Measurements from ENCODE around the gene GCN1. TPM values are rescaled to one million over a fixed set of nuclear protein-coding genes. Genes with fewer than 3 reads are reported as not detected.

GCN1 gene
- total RNA-seq, 6 experiments from 2014 or later = 29.9 to 62.8 (median 39.4) TPM

- 80% methylated on average over 1 of the region's 5 CpGs for WGBS (ENCODE audit: insufficient coverage, low coverage, low lambda C conversion rate, missing lambda C conversion rate)
- intact Hi-C loops (cut with DNase I) = no loop called here
- no peak for ATAC-seq
- Histone ChIP-seq H3K36me3 (peaks cover 0 to 2% (median 0%) of the 10 kb centered on the region in 4 donors), H3K9me3 (no peaks in the 10 kb centered on the region), H3K4me3 (no peak overlapping the region), H3K4me1 (peaks cover 0 to 21% (median 11%) of the 10 kb centered on the region in 4 donors), H3K27ac (no peak overlapping the region), H3K27me3 (no peaks in the 10 kb centered on the region)
- DNase-seq = no peak
- TF ChIP-seq CTCF (IDR thresholded peaks at IDR 0.05) = no peak
- no peak for TF ChIP-seq POLR2A (IDR thresholded peaks at IDR 0.05)
Measured at GRCh38 chr12:120240495-120240833, 45.9 kb upstream of the GCN1 start.

- ATAC-seq (no peak), DNase-seq (no peak)
- Histone ChIP-seq H3K36me3 (peaks cover 0 to 2% (median 0%) of the 10 kb centered on the region in 4 donors), H3K27ac (no peak overlapping the region), H3K9me3 (no peaks in the 10 kb centered on the region), H3K4me1 (peaks cover 0 to 26% (median 16%) of the 10 kb centered on the region in 4 donors), H3K4me3 (no peak overlapping the region), H3K27me3 (no peaks in the 10 kb centered on the region)
- intact Hi-C loops (cut with DNase I) = no loop called here
- no peak for TF ChIP-seq POLR2A (IDR thresholded peaks at IDR 0.05)
- WGBS (ENCODE audit: insufficient coverage, low coverage, low lambda C conversion rate, missing lambda C conversion rate) = no CpG with 5 or more reads among the region's 2 CpGs
Measured at GRCh38 chr12:120239776-120240494, 45.4 kb upstream of the GCN1 start.

DNA sequence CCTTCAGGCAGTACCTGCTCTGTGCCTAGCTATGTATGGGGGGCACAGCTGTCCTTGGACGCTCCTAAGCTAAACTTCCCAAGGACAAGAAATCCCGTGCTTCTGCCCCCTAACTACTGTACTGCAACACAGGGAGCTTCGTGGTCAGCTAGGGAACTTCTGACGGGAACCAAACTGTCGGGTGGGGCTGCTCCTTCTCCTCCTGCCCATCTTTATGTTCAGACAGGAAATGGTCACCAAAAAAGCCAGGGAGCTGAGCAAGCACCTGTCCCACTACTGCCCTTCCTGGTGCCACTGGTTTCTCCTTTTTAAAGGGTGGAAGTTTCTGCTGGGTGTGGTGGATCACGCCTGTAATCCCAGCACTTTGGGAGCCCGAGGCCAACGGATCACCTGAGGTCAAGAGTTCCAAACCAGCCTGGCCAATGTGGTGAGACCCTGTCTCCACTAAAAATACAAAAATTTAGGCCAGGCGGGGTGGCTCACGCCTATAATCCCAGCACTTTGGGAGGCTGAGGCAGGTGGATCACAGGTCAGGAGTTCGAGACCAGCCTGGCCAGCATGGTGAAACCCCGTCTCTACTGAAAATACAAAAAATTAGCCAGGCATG, 44.4 kb upstream of the GCN1 start:
- ATAC-seq = no peak
- DNase-seq = no peak
- intact Hi-C loops (cut with DNase I) = no loop called here
- WGBS (ENCODE audit: insufficient coverage, low coverage, low lambda C conversion rate, missing lambda C conversion rate) = 83% methylated on average over 1 of the region's 12 CpGs
- TF ChIP-seq CTCF (IDR thresholded peaks at IDR 0.05) (no peak), POLR2A (IDR thresholded peaks at IDR 0.05) (no peak)
- H3K4me3 ChIP-seq = no peak overlapping the region
- H3K36me3 ChIP-seq = peaks cover 0 to 2% (median 0%) of the 10 kb centered on the region in 4 donors
- no peaks in the 10 kb centered on the region for H3K9me3 ChIP-seq
- H3K27ac ChIP-seq = no peak overlapping the region
- no peaks in the 10 kb centered on the region for H3K27me3 ChIP-seq
- H3K4me1 ChIP-seq = peaks cover 0 to 36% (median 23%) of the 10 kb centered on the region in 4 donors

DNA sequence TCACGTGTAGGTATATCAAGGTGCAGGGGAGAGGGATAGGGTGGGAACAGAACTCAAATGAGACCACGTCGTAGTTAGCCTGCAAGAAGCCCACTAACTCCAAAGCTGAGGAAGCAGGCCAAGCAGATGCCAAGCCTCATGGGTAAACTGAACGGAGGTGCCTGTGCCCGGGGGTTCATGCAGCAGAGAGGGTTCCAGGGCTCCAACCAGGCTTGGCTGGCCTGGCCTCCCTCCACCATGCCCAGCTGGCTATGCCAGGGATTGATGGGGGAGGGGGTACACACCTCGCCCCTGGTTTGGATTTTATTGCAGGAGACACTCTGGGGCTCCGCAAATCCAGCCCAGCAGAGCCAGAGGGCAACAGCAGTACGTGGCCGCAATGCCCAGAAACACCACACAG, 43.7 kb upstream of the GCN1 start:
- TF ChIP-seq POLR2A (IDR thresholded peaks at IDR 0.05) = no peak
- TF ChIP-seq CTCF (IDR thresholded peaks at IDR 0.05) = no peak
- H3K27ac ChIP-seq = peak overlapping the region in 2 of 3 donors; percentile 17 to 47
- intact Hi-C loops (cut with DNase I) = no loop called here
- peaks cover 0 to 2% (median 0%) of the 10 kb centered on the region in 4 donors for H3K36me3 ChIP-seq
- 39% methylated on average over 3 of the region's 9 CpGs for WGBS (ENCODE audit: insufficient coverage, low coverage, low lambda C conversion rate, missing lambda C conversion rate)
- H3K4me3 ChIP-seq = no peak overlapping the region
- DNase-seq (no peak), ATAC-seq (no peak)
- peaks cover 0 to 37% (median 21%) of the 10 kb centered on the region in 4 donors for H3K4me1 ChIP-seq
- H3K27me3 ChIP-seq = no peaks in the 10 kb centered on the region
- H3K9me3 ChIP-seq = no peaks in the 10 kb centered on the region
